Right hindlimb (tissue), 1 donor: Measurements from ENCODE around the gene TRAM2.

Experiments used
- DNase-seq: peaks from one replicate; pipeline ENCODE4 v3.0.0-alpha.2; 2018

Gene TRAM2

GRCh38 chr6:52566201-52566600 is 10.7 kb downstream of the TRAM2 start:
- no peak for DNase-seq

GRCh38 chr6:52564856-52565255 is 12.0 kb downstream of the TRAM2 start:
- no peak for DNase-seq

DNA sequence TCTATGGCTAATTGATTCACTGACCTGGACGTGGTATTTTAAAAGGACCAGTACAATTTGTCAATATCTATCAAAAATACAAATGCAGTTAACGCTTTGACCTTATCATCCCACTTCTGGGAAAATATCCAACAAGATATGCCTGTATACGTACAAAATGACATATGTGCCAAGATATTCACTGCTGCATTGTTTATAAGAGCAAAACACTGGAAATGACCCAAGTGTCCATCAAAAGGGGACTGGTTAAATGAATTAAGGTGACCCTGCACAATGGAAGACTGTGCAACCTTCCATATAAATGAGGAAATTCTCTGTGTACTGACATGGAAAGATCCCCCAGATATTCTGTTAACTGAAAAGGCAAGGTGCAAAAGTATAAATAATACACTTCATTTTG is 13.9 kb downstream of the TRAM2 start:
- DNase-seq, result no peak

- no peak for DNase-seq
Measured at GRCh38 chr6:52560462-52560861, 16.4 kb downstream of the TRAM2 start.

DNA sequence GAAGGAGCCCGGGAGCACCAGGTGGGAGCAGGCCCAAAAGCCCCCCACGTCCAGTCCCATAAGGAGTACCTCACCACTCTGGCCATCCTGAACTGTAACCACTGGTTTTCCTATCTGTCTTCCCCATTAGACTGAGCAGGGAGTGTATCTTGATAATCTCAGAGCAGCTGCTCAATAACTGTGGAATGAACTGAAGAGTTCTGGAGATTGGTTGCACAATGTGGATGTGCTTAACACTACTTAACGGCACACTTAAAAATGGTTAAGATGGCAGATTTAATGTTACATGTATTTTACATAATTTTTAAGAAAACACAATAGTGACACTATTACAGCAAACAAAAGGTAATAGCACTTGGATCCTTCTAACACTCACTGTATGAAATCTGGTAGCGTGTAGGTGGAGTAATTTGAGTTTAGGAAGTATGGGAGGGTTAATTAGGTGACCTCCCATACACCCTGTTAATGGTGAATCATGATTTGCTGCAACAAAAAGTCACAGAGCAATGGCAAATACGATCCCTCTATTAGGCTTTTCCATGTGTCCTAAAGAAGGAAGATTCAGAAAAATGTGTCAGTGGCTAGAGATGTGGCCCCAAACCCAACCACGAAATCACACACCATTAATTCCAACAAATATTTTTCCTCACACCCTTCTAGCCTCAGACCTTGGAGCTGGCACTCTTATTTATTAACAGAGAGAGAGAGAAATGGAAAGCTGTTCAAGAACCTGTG is 18.4 kb downstream of the TRAM2 start:
- no peak for DNase-seq

DNA sequence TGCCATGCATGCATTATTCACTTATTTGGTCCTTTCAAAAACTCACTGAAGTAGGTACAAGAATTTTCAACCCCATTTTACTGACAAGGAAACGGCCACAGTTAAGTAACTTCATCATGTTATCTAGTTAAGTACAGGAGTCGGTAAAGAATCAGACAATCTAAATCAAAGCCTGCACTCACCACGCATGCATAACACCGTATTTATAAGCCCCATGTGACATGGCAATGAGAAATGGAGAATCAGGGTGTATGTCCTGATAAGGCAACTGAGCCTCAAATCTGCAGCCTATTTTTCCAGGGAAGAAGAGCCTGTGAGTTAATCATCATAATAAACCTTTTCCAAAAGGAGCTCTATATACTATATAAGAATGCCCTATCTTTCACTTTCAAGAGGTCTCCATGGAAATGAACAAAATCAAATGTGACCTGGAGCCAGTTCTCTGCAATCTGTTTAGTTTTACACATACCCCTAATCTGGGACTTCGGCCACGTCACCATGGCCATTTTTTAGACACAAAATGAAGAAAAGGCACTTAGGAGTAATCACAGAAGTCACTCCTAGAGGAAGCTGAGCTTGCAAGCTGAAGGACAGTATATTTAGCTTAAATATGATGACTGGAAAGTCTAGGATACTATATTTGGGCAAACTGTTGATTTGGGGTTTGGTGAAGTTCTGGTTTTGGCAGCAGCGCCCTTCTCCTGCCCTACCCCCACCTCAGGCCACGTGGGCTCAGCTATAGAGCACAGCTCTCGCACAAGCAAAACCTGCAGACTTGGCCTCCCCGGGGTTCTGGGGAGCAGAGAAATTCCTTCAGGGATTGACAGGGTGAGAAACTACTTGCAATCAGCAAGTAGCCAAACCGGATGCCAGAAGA is 19.2 kb downstream of the TRAM2 start:
- DNase-seq, result peak; percentile 50

DNA sequence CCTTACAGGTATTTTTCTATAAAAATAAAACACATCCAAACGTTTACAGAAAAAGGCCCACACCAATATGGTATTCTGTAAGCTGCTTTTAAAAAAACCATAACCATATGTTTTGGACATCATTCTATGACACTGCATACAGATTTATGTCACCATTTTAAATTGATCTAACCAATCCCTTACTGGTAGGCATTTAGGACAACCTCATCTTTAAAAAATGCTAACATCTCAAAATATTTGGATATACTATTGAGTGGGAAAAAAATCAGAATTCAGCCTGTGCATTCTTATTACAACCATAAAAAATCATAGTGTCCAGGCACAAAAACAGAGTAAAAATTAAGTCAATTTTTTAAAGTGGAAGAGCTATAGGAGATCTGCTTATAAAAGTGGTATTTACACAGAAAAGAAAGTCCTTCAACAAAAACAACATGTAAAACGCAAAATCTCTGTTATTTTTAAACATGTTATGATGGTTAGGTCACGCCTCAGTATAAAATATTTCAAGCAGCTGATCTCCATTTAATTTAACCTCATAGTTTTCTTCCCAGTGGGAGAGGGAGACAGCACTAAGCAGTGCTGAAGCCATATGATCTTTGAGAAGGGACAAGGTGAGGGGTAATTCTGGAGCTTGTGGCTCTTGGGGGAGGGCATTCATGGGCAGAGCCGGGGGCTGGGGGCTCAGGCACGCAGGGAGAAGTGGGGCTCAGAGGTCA is 21.2 kb downstream of the TRAM2 start:
- DNase-seq, result no peak

- no peak for DNase-seq
Measured at GRCh38 chr6:52554684-52555280, 22.1 kb downstream of the TRAM2 start.

- no peak for DNase-seq
Measured at GRCh38 chr6:52553719-52554118, 23.1 kb downstream of the TRAM2 start.

DNA sequence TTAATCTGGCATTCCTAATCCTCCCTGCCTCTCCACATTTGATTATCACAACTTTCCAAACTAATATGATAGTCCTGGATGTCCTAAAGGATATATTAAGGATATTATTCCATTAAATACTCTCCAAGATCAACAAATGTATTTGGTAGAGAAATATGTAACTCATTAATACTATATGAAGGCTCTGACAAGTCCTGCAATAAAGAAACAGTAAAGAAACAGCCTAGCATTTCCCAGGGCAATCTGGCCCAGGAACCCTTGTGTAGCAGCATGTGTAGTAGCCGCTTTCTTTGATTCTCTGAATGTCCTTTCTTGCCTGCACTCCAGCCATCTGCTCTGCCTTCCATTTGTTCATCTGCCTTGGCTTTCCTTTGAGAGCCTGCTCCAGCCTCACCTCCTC is 23.7 kb downstream of the TRAM2 start:
- no peak for DNase-seq

DNA sequence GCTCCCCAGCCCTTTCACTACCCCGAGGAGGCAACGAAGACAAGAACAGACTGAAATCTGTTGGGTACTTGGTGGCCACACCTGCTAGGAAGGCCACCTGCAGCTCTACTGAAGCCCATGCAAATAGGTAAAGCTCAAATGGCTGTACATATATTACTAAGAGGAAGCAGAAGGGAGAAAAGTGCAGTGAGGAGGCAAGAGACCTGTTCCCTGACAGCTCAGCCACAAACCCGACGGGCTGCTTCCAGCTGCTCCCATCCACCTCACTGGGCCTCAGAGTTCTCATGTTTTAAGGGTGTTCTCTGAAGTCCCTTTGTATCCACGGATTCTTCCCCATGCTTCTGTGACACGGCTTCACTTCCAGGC is 24.6 kb downstream of the TRAM2 start:
- DNase-seq, result no peak

DNA sequence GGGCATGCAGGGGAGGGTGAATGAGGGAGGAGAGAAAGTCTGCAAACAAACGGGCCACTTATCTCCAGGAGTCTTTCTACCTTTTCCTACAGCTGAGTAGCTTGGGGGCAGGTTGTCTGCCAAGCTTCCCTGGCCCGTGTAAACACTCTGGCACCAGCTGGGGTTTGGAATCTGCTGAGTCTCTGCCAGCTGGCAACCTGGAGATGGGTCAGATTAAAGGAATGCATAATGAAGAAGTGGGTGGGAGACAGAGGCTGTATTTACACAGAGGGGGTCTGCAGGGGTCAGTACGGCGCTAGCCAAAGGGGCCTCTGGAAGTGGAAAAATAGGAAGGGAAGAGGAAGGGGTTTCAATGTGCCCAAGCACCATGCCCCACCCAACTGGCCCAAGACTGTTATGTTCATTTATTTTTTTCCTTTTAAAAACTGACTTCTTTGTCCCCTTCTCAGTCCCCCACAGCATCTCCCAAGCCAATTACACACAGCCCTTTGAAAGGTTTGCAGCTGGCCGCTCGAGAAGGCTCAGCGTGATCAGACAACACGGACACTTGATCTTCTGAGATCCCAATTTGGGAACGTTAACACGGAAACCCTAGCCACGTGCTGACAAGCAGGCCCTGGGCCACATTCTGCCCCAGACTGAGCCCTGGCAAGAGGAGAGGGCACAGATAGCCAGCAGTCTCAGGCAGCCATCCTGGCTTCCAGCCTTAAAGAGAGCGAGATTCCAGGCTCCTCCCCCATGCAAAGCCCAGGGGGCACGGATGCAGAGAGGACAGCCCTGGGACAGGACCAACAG is 25.2 kb downstream of the TRAM2 start:
- DNase-seq, result peak; percentile 87

DNA sequence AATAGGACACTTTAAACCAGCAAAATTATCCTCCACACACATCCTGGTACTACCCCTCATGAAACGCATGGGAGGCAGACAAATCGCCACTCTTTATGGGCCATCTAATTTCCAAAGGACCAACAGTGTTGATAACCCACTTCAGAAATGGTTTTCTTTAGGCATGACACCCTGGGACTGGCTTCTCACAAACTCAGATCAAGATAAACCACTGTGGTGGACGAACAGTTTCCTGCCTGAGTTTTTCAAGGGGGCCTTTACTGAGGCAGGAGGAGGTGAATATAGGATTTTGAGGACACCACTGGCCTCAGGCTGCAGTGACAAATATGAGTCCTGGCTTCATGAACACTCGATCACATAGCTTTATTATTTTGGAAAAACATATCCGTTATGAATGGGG is 26.0 kb downstream of the TRAM2 start:
- DNase-seq, result no peak

GRCh38 chr6:52550014-52550575 is 26.8 kb downstream of the TRAM2 start:
- no peak for DNase-seq

- no peak for DNase-seq
Measured at GRCh38 chr6:52549428-52549827, 27.4 kb downstream of the TRAM2 start.

- no peak for DNase-seq
Measured at GRCh38 chr6:52548999-52549398, 27.9 kb downstream of the TRAM2 start.

DNA sequence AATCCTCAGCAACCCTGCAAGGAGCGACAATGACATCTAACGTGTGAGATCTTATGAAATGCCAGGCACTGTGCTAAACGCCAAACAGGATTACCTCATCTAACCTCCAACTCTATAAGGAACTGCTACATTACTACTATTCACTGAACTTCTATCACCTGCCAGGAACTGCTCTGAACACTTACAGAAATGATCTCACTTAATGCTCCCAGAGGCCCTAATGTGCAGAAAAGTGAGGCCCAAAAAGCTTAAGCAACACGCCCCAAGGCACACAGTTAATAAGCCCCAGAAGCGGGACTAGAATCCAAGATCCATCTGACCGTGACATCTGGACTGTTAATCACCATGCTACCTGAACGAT is 28.5 kb downstream of the TRAM2 start:
- no peak for DNase-seq

DNA sequence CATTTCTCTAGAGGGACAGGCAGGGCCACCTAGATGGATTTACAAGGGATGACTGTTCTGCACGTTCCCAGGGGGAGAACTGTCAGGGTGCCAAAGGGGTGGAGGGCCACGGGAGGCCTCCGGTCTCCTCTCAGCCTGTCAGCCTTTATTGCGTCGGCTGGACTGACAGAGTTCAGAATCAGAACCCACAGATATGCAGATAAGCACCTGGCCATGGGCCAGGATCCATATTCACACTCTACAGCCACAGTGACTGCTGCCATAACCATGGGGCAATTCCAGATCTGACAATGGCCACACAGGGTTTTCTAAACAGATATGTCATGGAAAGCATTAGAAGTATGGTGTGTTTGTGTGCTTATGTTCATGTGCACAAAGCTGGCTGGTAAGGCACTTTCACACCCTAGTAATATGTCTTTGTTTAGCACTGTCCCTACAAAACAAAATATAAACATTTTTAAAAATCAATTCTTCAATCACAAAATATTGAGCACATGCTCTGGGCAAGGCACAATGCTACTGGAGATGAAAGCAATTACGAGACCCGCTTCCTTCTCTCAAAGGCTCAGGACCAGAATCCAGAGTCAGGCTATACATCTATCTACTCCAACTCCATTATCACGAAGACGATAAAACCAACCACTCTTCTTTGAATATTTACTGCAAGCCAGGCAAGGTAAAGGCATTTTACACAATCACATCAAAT is 29.1 kb downstream of the TRAM2 start:
- no peak for DNase-seq

GRCh38 chr6:52546678-52547077 is 30.2 kb downstream of the TRAM2 start:
- DNase-seq, result no peak

GRCh38 chr6:52546192-52546591 is 30.7 kb downstream of the TRAM2 start:
- DNase-seq, result no peak

DNA sequence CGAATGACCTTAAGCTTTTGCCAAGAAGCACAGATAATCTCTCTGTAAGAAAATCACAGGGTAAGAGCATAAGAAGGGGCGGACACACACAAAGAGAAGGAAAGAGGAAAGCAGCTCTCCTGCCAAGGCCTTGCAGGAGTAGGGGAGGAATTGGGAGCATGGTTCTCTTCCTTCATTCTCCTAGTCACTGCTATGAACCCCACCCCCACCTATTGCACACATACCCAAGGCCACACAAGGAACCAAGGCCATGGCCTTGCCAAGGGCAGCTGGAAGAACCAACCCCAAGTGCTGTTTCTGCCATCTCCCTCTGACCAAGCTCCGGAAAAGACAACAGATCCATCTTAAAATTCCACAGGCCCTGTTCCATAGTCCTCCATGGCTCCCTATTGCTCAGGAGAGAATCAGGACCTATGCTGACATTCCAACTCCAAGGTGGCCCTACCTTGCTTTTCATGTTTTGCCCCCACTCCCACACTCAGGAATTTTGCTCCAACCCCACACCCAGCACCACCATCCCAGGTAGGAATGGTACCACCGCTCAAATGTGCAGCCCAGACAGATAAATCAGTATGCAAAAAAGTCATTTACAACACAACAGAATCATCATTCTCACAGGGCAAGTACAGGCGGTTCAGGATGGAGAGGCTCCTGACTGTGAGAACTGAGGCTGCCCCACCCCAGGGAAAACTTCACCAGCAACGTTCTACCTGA is 31.3 kb downstream of the TRAM2 start:
- DNase-seq, result no peak
